Measurements from ENCODE around the gene NUP210L. TPM values are rescaled to one million over a fixed set of nuclear protein-coding genes. Genes with fewer than 3 reads are reported as not detected.
"Not testable (repeated sequence)": the region's sequence is repeated elsewhere in the genome, so short reads cannot be mapped to it uniquely, and the experiment has no call there.

The NUP210L gene
- total RNA-seq, 1 donor from 2014 or later: 0.43 TPM

- no peak for ATAC-seq (ENCODE audit: poor library complexity)
- DNase-seq: no peak
Observed at GRCh38 chr1:154174654-154175053, 19.8 kb upstream of the NUP210L start.

DNA sequence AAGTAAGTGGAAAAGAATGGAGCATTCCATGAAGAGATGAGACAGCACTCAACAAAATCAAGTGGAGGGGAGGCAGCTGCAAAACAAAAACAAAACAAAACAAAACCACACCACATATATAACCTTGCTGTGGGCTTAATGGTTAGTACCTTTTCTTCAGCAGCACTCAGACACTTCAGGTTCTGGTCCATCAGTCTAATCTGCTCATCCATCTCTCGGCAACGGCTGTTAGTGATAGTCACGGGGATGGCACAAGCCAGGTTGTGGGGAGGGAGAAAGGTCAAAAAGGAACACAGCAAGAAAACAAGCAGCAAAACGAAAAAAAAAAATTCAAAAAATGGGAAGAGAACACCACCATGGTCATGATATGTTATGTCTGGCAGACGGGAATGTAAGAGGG lies 17.0 kb upstream of the NUP210L start:
- ATAC-seq (ENCODE audit: poor library complexity): no peak
- intact Hi-C loops (cut with DNase I): no loop called here
- no peak for DNase-seq

More at GRCh38 chr1:154174654-154175053, 19.8 kb upstream of the NUP210L start:
- intact Hi-C loops (cut with DNase I): no loop called here

DNA sequence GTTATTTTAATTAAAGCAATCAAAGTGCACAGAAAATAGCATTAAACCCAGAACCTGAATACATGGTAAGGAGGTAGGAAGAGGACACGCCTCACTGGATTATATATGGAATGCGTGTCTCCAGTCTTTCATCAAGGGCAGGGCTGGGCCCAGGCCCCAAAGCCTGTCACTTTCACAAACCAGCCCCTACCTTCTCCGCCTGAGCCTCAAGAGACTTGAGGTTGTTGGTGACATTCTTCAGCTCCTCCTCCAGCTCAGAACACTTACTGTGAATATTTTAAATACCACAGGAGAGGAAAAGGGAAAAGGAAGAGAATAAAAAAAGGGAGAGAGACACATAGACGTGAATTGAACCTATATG lies 16.3 kb upstream of the NUP210L start:
- intact Hi-C loops (cut with DNase I): no loop called here
- DNase-seq: no peak
- no peak for ATAC-seq (ENCODE audit: poor library complexity)

DNA sequence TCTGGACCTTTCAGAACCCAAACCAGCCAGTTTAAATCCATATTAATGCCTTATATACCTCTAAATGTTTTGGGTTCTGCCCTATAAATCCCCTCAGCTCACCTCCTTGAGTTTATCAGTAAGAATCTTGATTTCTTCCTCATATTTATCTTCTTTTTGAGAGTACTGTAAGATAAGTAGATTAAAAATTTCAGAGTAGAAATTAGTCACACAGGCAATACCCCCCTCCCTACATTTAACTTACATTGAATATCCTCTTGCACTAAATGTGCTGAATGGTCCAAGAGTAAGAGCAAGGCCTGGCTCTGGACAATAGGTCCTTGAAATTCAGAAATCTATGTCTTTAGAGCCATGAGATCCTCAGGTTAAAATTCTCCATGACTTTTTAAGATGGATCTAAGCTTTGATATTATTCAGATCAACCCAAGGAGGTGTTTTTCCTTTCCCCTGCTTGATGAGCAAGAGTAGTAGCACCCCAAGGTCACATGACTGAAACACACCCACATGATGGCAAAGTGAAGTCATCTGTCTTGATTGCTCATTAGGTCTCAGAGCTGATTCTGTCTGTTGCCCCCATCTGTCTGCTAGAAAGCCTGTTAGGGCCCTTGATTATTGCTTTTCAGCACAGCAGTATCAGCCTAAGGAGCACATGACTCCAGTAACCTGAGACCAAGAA lies 15.8 kb upstream of the NUP210L start:
- intact Hi-C loops (cut with DNase I): no loop called here
- DNase-seq (no peak), ATAC-seq (ENCODE audit: poor library complexity) (no peak)

DNA sequence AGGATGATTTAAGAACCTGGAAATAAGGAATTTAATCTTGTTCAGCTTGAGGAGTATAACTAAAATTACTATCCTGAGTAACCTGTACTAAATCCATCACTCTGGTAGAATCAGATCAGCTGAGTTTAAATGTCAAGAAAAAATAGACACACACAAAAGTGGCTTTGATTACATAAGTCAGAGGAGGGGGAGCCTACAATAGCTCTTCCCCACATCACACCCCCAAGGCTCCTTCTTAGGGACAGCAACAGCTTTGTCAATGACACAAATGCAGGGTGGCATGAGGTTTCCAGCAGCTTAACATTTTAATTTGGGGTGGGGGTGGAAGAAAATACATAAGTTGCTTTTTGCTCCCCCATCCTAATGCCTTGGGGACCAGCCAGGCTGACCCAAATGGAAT lies 12.6 kb upstream of the NUP210L start:
- DNase-seq (no peak), ATAC-seq (ENCODE audit: poor library complexity) (no peak)
- intact Hi-C loops (cut with DNase I): no loop called here

GRCh38 chr1:154166207-154166606 lies 11.3 kb upstream of the NUP210L start:
- ATAC-seq (ENCODE audit: poor library complexity): no peak

DNA sequence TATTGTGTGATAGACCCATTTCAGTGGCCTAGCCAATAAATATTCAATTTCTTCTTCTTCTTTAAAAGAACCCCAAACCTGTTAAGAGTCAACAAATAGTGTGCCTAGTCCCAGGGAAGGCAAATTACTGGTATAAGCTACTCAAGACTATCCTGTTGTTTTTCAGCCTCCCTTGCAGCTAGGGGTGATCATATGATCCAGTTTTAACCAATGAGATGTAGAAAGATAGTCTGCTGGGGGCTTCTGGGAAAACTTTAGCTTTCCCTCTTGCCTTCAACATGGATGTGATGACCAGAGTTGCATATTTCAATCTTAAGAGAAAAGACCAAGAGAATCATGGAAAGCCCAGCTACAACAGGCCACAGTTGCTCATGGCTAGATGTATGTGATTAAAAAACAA lies 4.7 kb upstream of the NUP210L start:
- intact Hi-C loops (cut with DNase I): no loop called here

More at GRCh38 chr1:154166207-154166606, 11.3 kb upstream of the NUP210L start:
- DNase-seq: no peak
- intact Hi-C loops (cut with DNase I): no loop called here

DNA sequence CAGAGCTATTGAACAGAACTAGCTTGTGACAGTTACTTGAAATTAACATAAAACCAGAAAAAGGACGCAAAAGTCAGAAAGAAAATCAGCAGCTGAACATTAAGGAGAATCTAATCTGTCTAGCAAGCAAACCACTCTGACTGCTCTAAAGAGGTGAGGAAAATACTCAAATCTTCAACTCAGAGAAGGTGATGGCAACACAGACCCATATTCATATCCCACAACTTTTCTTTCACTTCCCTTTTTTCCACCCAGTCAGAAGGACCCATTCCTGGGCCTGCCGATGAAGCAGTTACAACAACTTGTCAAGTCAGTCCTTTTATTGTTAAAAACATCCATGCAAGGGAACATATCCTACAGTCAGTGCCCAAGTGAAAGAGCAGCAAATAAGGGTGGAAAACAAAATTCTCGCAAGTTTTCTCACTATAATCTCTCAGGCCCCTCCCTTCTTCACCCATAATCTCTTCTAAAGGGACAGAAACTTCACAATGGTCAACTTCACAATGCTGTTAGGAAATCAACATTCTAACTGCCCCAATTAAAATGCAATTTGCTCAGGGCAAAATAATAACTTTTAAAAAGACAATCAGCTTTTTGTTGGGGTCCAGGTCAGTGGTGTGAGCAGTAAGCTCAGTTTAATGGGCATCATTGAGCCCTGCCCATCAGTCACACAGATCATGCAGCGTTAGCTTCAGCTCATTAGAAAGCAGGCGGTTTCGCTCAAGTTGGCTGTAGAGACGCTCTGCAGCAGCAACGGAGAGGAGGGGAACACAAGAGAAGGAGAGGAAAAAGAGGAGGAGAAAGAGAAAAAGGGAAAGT lies 3.6 kb upstream of the NUP210L start:
- DNase-seq (no peak), ATAC-seq (ENCODE audit: poor library complexity) (no peak)
- intact Hi-C loops (cut with DNase I): no loop called here

More for the DNA sequence above, 4.7 kb upstream of the NUP210L start:
- DNase-seq: no peak
- ATAC-seq (ENCODE audit: poor library complexity): no peak

DNA sequence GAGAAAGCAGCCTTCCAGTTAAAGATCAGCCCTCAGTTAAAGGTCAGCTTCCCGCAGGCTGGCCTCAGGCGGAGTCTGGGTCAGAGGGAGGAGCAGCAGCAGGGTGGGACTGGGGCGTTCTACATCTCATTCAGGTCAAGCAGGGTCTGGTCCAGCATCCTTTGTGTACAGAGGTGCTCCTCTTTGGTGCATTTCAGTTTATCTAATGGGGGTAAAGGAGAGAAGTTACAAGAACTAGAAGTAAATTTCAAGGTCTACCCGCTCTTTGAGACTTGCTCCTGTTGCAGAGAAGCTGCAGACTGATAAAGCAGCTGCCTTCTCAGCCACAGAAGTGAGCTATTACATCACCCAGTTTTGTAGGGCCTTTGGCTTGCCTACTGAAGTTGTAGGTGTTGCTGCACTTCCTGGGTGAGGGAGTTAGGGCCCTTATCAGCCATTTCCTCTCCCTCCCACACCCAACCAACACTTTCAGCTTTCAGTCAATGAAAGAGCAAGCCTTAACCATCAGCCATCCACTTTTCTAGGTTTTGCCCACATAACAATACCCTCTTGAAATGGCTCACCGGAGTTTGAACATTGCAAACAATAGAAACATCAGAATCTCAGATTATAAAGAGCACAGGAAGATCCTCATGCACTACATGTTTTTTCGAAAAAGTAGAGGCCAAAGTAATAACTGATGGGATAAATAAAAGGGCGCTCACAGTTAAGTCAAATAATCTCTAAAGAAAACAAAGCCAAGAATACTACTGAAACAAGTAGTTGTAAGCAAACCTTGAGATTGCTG lies 2.8 kb upstream of the NUP210L start:
- no peak for ATAC-seq (ENCODE audit: poor library complexity)
- DNase-seq: no peak
- intact Hi-C loops (cut with DNase I): no loop called here

- peak; percentile 41 for ATAC-seq (ENCODE audit: poor library complexity)
- intact Hi-C loops (cut with DNase I): no loop called here
- DNase-seq: peak; percentile 46
Observed at GRCh38 chr1:154155251-154155650, 378 bp upstream of the NUP210L start.

DNA sequence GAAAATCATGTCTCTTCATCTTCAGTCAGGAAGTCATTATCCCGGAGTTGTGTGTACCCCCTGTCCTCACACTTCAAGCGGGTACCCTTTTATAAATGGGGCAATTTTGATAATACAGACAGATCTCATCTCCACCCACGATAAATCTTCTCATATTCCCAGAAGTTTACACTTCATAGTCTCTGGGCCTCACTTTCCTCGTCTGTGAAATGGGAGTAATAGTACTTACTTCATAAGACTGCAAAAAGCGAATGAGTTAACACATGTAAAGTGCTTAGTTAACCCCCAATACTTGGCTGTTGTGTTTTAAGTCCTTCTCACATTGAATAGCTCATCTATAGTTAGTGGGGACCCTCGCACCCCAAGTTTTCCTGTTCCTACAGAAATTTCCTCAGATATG lies 820 bp downstream of the NUP210L start:
- intact Hi-C loops (cut with DNase I): no loop called here
- DNase-seq (no peak), ATAC-seq (ENCODE audit: poor library complexity) (no peak)

DNA sequence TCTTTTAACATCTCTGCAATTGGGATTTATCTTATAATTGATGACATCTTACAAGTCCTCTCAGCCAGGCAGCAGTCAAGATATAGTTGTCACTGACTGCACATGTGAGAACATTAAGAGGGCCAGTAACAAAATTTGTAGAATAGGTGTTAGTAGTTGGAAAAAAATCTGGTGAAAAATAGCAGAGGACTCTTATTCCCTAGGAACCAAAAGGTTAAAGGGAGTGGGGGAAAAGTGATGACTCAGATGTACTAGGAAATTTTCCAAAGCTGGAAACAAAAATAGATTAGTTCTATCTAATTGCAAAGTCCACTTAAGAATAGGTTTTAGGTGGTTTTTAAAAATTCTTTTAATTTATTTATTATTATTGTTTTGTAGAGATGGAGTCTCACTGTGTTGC lies 3.6 kb downstream of the NUP210L start:
- ATAC-seq (ENCODE audit: poor library complexity) (no peak), DNase-seq (no peak)
- intact Hi-C loops (cut with DNase I): no loop called here

GRCh38 chr1:154148807-154149206 lies 6.1 kb downstream of the NUP210L start:
- ATAC-seq (ENCODE audit: poor library complexity) (no peak), DNase-seq (no peak)
- intact Hi-C loops (cut with DNase I): no loop called here

GRCh38 chr1:154147505-154147904 lies 7.4 kb downstream of the NUP210L start:
- DNase-seq; ATAC-seq (ENCODE audit: poor library complexity); intact Hi-C loops (cut with DNase I): not testable (repeated sequence)

DNA sequence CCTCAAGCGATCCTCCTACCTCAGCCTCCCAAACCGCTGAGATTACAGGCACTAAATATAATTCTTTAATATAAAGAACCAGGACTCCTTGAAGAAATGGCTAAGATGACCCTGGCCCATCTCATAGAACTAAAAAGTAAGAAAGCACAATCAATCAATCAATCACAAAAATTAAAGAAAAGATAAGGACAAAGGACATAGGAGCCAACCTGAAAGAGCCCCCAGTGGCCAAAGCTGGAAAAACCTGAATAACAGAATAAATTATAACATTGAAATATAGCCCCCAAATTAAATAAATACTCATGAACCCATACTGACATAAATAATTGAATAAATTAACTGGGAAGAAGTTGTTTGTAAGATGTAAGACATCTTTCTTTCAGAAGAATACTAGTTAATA lies 8.9 kb downstream of the NUP210L start:
- no peak for DNase-seq
- intact Hi-C loops (cut with DNase I): no loop called here
- no peak for ATAC-seq (ENCODE audit: poor library complexity)

DNA sequence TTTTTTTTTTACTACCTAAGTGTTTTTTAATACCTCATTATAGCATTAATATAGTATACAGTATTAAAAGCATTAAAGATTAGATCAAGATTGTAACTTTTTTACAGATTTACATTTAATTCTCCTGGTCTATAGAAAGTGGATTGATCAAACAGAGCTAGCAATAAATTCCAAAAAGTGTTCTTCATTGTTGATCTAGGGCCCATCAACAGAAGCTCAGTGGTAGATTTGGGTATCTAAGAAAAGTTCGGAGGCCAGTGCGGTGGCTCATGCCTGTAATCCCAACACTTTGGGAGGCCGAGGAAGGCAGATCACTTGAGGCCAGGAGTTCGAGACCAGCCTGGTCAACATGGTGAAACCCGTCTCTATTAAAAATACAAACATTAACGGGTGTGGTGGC lies 12.5 kb downstream of the NUP210L start:
- ATAC-seq (ENCODE audit: poor library complexity) (no peak), DNase-seq (no peak)
- intact Hi-C loops (cut with DNase I): no loop called here

GRCh38 chr1:154141240-154141639 lies 13.6 kb downstream of the NUP210L start:
- ATAC-seq (ENCODE audit: poor library complexity) (no peak), DNase-seq (no peak)
- intact Hi-C loops (cut with DNase I): no loop called here

- DNase-seq: no peak
- intact Hi-C loops (cut with DNase I): no loop called here
- no peak for ATAC-seq (ENCODE audit: poor library complexity)
Observed at GRCh38 chr1:154137888-154138287, 17.0 kb downstream of the NUP210L start.

DNA sequence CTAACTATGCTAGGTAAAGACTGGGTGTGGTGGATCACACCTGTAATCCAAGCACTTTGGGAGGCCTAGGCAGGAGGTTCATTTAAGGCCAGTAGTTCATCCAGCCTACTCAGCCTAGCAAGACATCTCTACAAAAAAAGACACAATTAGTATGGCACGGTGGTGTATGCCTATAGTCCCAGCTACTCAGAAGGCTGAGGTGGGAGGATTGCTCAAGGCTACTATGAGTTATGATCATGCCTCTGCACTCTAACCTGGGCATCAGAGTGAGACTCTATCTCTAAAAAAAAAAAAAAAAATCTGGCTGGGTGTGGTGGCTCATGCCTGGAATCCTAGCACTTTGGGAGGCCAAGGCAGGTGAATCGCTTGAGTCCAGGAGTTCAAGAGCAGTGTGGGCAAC lies 21.6 kb downstream of the NUP210L start:
- DNase-seq (no peak), ATAC-seq (ENCODE audit: poor library complexity) (no peak)
- intact Hi-C loops (cut with DNase I): no loop called here

Measured in Right ventricle myocardium superior (tissue), 1 donor.